Upper lobe of right lung (tissue), 1 donor: ENCODE results near the gene ATF6B. TPM values are rescaled to one million over a fixed set of nuclear protein-coding genes. Genes with fewer than 3 reads are reported as not detected.

ENCODE experiments used
- ATAC-seq: fragments of 200-7000 bp; cut with Tn5 transposase; one replicate; pipeline ENCODE4 v1.9.1; 2020; ENCODE audit warnings: mild to moderate bottlenecking, moderate library complexity
- DNase-seq: peaks from one replicate; pipeline ENCODE4 v3.0.0-alpha.2; 2020
- H3K27ac ChIP-seq: fragments of 200-600 bp; one replicate; pipeline ENCODE4 v1.8.0; 2022
- H3K27me3 ChIP-seq: fragments of 200-600 bp; one replicate; pipeline ENCODE4 v1.8.0; 2022; ENCODE audit warnings: mild to moderate bottlenecking
- H3K36me3 ChIP-seq: fragments of 200-600 bp; one replicate; pipeline ENCODE4 v1.8.0; 2022
- H3K4me1 ChIP-seq: fragments of 200-600 bp; one replicate; pipeline ENCODE4 v1.8.0; 2022
- H3K4me3 ChIP-seq: fragments of 200-600 bp; one replicate; pipeline ENCODE4 v1.8.0; 2022; ENCODE audit warnings: mild to moderate bottlenecking
- H3K9me3 ChIP-seq: fragments of 200-600 bp; one replicate; pipeline ENCODE4 v1.8.0; 2022
- CTCF ChIP-seq: fragments of 200-600 bp; IDR thresholded peaks from one replicate; pipeline ENCODE4 v1.8.0; 2022; ENCODE audit warnings: antibody characterized with exemption
- intact Hi-C: fragments of 100-400 bp; cut with DNase I; formaldehyde crosslinking; loops from one replicate; pipeline ENCODE4 v1.11.0; 2022
- total RNA-seq: library from RNA; stranded (reverse); fragmentation: NEBNext Ultra II Directional; extraction: Animal tissue kit (Norgen Biotek cat#: 25700); gene quantifications from one replicate; pipeline ENCODE4 v1.2.1, GENCODE V29; 2021
- donor health status: DM: no; HTN: yes; CAD: no; lungs with severe emphysema.

The ATF6B gene
- total RNA-seq, 1 donor from 2014 or later = 78.1 TPM

GRCh38 chr6:32174416-32174815 is 46.4 kb upstream of the ATF6B start:
- no peak overlapping the region for H3K4me3 ChIP-seq
- ATAC-seq (no peak), DNase-seq (no peak)
- H3K36me3 ChIP-seq = peaks cover 17% of the 10 kb centered on the region
- no peak for TF ChIP-seq CTCF
- H3K9me3 ChIP-seq = no peaks in the 10 kb centered on the region
- H3K4me1 ChIP-seq = peaks cover 28% of the 10 kb centered on the region
- intact Hi-C loops = no loop called here
- H3K27ac ChIP-seq = no peak overlapping the region
- H3K27me3 ChIP-seq = no peaks in the 10 kb centered on the region

GRCh38 chr6:32173051-32173727 is 45.1 kb upstream of the ATF6B start:
- H3K27ac ChIP-seq = no peak overlapping the region
- peaks cover 22% of the 10 kb centered on the region for H3K4me1 ChIP-seq
- H3K4me3 ChIP-seq = no peak overlapping the region
- no peaks in the 10 kb centered on the region for H3K9me3 ChIP-seq
- intact Hi-C loops = no loop called here
- no peak for DNase-seq
- ATAC-seq = no peak
- no peak for TF ChIP-seq CTCF
- no peaks in the 10 kb centered on the region for H3K27me3 ChIP-seq
- H3K36me3 ChIP-seq = peaks cover 28% of the 10 kb centered on the region

- Histone ChIP-seq H3K36me3 (peaks cover 43% of the 10 kb centered on the region), H3K4me3 (no peak overlapping the region), H3K27ac (no peak overlapping the region), H3K4me1 (peaks cover 11% of the 10 kb centered on the region), H3K27me3 (no peaks in the 10 kb centered on the region), H3K9me3 (no peaks in the 10 kb centered on the region)
- intact Hi-C loops = no loop called here
- ATAC-seq = no peak
- no peak for TF ChIP-seq CTCF
- no peak for DNase-seq
Observed at GRCh38 chr6:32171234-32171633, 43.2 kb upstream of the ATF6B start.

- no peak for ATAC-seq
- intact Hi-C loops = no loop called here
- H3K36me3 ChIP-seq = peaks cover 43% of the 10 kb centered on the region
Observed at GRCh38 chr6:32170294-32170693, 42.2 kb upstream of the ATF6B start.

GRCh38 chr6:32168807-32169591 is 41.0 kb upstream of the ATF6B start:
- H3K9me3 ChIP-seq = no peaks in the 10 kb centered on the region
- H3K36me3 ChIP-seq = peaks cover 43% of the 10 kb centered on the region
- no peak overlapping the region for H3K4me3 ChIP-seq
- intact Hi-C loops = no loop called here
- H3K4me1 ChIP-seq = no peaks in the 10 kb centered on the region
- ATAC-seq = no peak
- no peak overlapping the region for H3K27ac ChIP-seq
- no peaks in the 10 kb centered on the region for H3K27me3 ChIP-seq
- DNase-seq = no peak
- TF ChIP-seq CTCF = no peak

More at GRCh38 chr6:32170294-32170693, 42.2 kb upstream of the ATF6B start:
- Histone ChIP-seq H3K4me3 (no peak overlapping the region), H3K4me1 (peaks cover 9% of the 10 kb centered on the region), H3K27ac (no peak overlapping the region), H3K9me3 (no peaks in the 10 kb centered on the region), H3K27me3 (no peaks in the 10 kb centered on the region)
- TF ChIP-seq CTCF = no peak
- DNase-seq = no peak
